BE2C (cell line): ENCODE measurements around the gene DNAJC17. TPM values are rescaled to one million over a fixed set of nuclear protein-coding genes. Genes with fewer than 3 reads are reported as not detected.

Experiments used
- DNase-seq: peaks from one replicate; pipeline ENCODE4 v3.0.0-alpha.2; 2020
- H3K27me3 ChIP-seq: fragments of 250-450 bp; sonication (Bioruptor Pico); 2 replicates; pipeline ENCODE4 v1.5.1; 2020; ENCODE audit warnings: mild to moderate bottlenecking
- H3K36me3 ChIP-seq: fragments of 250-450 bp; sonication (Bioruptor Pico); 2 replicates; pipeline ENCODE4 v1.5.1; 2020; ENCODE audit warnings: mild to moderate bottlenecking
- H3K4me1 ChIP-seq: fragments of 250-450 bp; sonication (Bioruptor Pico); 2 replicates; pipeline ENCODE4 v1.5.1; 2020
- H3K4me3 ChIP-seq: 2 replicates; pipeline ENCODE4 v1.5.1; 2011; ENCODE audit warnings: low read depth, low read length
- H3K9me3 ChIP-seq: fragments of 250-450 bp; sonication (Bioruptor Pico); 2 replicates; pipeline ENCODE4 v1.5.1; 2020
- CTCF ChIP-seq: IDR thresholded peaks from 2 replicates; pipeline ENCODE4 v1.5.1; 2012; ENCODE audit warnings: mild to moderate bottlenecking, low read depth, low read length
- polyA plus RNA-seq: library from polyadenylated mRNA; unstranded; fragments of >200 nt; gene quantifications from one replicate; pipeline ENCODE4 v1.2.1, GENCODE V29; 2012; ENCODE audit warnings: low read depth, missing spikeins; ENCODE audit not compliant: insufficient read length, insufficient read depth

The DNAJC17 gene
- polyA plus RNA-seq = 63.6 TPM

- H3K4me1 ChIP-seq = no peaks in the 10 kb centered on the region
- DNase-seq = peak; percentile 99
- no peaks in the 10 kb centered on the region for H3K36me3 ChIP-seq
- TF ChIP-seq CTCF = no peak
- H3K9me3 ChIP-seq = no peaks in the 10 kb centered on the region
- H3K4me3 ChIP-seq = peak within 1 kb of the TSS; percentile 91
- no peaks in the 10 kb centered on the region for H3K27me3 ChIP-seq
Measured at GRCh38 chr15:40807028-40807887, at the start of gene DNAJC17, which contains the start of gene ZFYVE19. Gene DNAJC17 (minus strand): TSS chr15:40807473. CDS start chr15:40807446, 27 bp downstream. Gene ZFYVE19 (plus strand): TSS chr15:40807089. CDS start chr15:40807590, 501 bp downstream.

GRCh38 chr15:40856746-40857145, 49.5 kb upstream of the DNAJC17 start:
- no peak for TF ChIP-seq CTCF
- no peak for DNase-seq

GRCh38 chr15:40855706-40856234, 48.5 kb upstream of the DNAJC17 start:
- H3K27me3 ChIP-seq = no peaks in the 10 kb centered on the region
- H3K4me1 ChIP-seq = no peaks in the 10 kb centered on the region
- H3K9me3 ChIP-seq = no peaks in the 10 kb centered on the region
- no peak overlapping the region for H3K4me3 ChIP-seq
- TF ChIP-seq CTCF = no peak
- no peaks in the 10 kb centered on the region for H3K36me3 ChIP-seq
- DNase-seq = no peak

More at GRCh38 chr15:40856746-40857145, 49.5 kb upstream of the DNAJC17 start:
- H3K4me1 ChIP-seq = no peaks in the 10 kb centered on the region
- no peak overlapping the region for H3K4me3 ChIP-seq
- H3K9me3 ChIP-seq = no peaks in the 10 kb centered on the region
- no peaks in the 10 kb centered on the region for H3K27me3 ChIP-seq
- H3K36me3 ChIP-seq = no peaks in the 10 kb centered on the region

- Histone ChIP-seq H3K4me1 (no peaks in the 10 kb centered on the region), H3K27me3 (no peaks in the 10 kb centered on the region), H3K4me3 (no peak overlapping the region), H3K9me3 (no peaks in the 10 kb centered on the region), H3K36me3 (no peaks in the 10 kb centered on the region)
- DNase-seq = no peak
- no peak for TF ChIP-seq CTCF
Measured at GRCh38 chr15:40854161-40854560, 46.9 kb upstream of the DNAJC17 start.

GRCh38 chr15:40853241-40853890, 46.1 kb upstream of the DNAJC17 start:
- Histone ChIP-seq H3K4me3 (no peak overlapping the region), H3K4me1 (no peaks in the 10 kb centered on the region), H3K36me3 (no peaks in the 10 kb centered on the region), H3K27me3 (no peaks in the 10 kb centered on the region), H3K9me3 (no peaks in the 10 kb centered on the region)
- TF ChIP-seq CTCF = no peak
- DNase-seq = no peak

GRCh38 chr15:40852529-40852928, 45.3 kb upstream of the DNAJC17 start:
- no peaks in the 10 kb centered on the region for H3K9me3 ChIP-seq
- H3K4me1 ChIP-seq = no peaks in the 10 kb centered on the region; the same call in 1 of the 2 replicates
- H3K27me3 ChIP-seq = no peaks in the 10 kb centered on the region
- TF ChIP-seq CTCF = no peak
- H3K4me3 ChIP-seq = no peak overlapping the region
- H3K36me3 ChIP-seq = no peaks in the 10 kb centered on the region
- no peak for DNase-seq
